GM10266 (cell line): ENCODE results near the gene ATP1A2.

Experiments used
- DNase-seq: peaks from one replicate; pipeline ENCODE4 v3.0.0; 2012; ENCODE audit errors: extremely low spot score
- CTCF ChIP-seq: IDR thresholded peaks from 2 replicates; pipeline ENCODE4 v1.5.1; 2012; ENCODE audit warnings: mild to moderate bottlenecking, low read depth; ENCODE audit not compliant: control insufficient read depth, insufficient read depth; ENCODE audit errors: missing control alignments

The ATP1A2 gene

GRCh38 chr1:160144921-160145320 is 29.4 kb downstream of the ATP1A2 start:
- TF ChIP-seq CTCF: no peak
- no peak for DNase-seq

- no peak for TF ChIP-seq CTCF
- no peak for DNase-seq
Observed at GRCh38 chr1:160146107-160146506, 30.5 kb downstream of the ATP1A2 start.

- no peak for DNase-seq
- TF ChIP-seq CTCF: no peak
Observed at GRCh38 chr1:160148121-160148520, 32.6 kb downstream of the ATP1A2 start.

GRCh38 chr1:160149233-160149632 is 33.7 kb downstream of the ATP1A2 start:
- TF ChIP-seq CTCF: no peak
- DNase-seq: no peak

- no peak for TF ChIP-seq CTCF
- DNase-seq: no peak
Observed at GRCh38 chr1:160149716-160150115, 34.2 kb downstream of the ATP1A2 start.

GRCh38 chr1:160151303-160151702 is 35.7 kb downstream of the ATP1A2 start, which contains the start of gene ATP1A4:
TSS of gene ATP1A4 (plus strand) at chr1:160151603. CDS start at chr1:160152041, 438 bp downstream.
- no peak for TF ChIP-seq CTCF
- no peak for DNase-seq

GRCh38 chr1:160154790-160155189 is 39.2 kb downstream of the ATP1A2 start:
- DNase-seq: no peak
- no peak for TF ChIP-seq CTCF
